SU-DHL-6 (cell line): ENCODE results near the gene NELL2.

ENCODE experiments used
- H2AFZ ChIP-seq: fragments of 200-600 bp; sonication (generic); 2 replicates; pipeline ENCODE4 v1.6.1; 2014; ENCODE audit warnings: low read depth, mild to moderate bottlenecking, moderate library complexity, mixed read lengths, antibody characterized with exemption, low read length; ENCODE audit not compliant: severe bottlenecking
- H3F3A ChIP-seq: fragments of 200-600 bp; shearing (Covaris generic); 2 replicates; pipeline ENCODE4 v1.6.0; 2016; ENCODE audit warnings: antibody characterized with exemption, mild to moderate bottlenecking; ENCODE audit not compliant: insufficient read depth
- H3K27ac ChIP-seq: fragments of 200-600 bp; sonication (generic); 2 replicates; pipeline ENCODE4 v1.5.1; 2016; ENCODE audit warnings: low read depth, mild to moderate bottlenecking, low read length, moderate library complexity, mixed read lengths
- H3K27me3 ChIP-seq: fragments of 200-600 bp; sonication (generic), shearing (Covaris generic); 2 replicates; pipeline ENCODE4 v1.6.0; 2014; ENCODE audit warnings: mild to moderate bottlenecking, low read length
- H3K36me3 ChIP-seq: fragments of 200-600 bp; sonication (generic); 2 replicates; pipeline ENCODE4 v1.6.1; 2014; ENCODE audit warnings: mild to moderate bottlenecking, low read length, mixed read lengths
- H3K4me2 ChIP-seq: fragments of 300-600, 200-600 bp; shearing (Covaris generic), sonication (generic); 2 replicates; pipeline ENCODE4 v1.6.0; 2014; ENCODE audit warnings: low read length, low read depth, mild to moderate bottlenecking; ENCODE audit not compliant: poor library complexity, severe bottlenecking
- H3K4me3 ChIP-seq: fragments of 200-600 bp; sonication (generic); 2 replicates; pipeline ENCODE4 v1.5.1; 2014; ENCODE audit warnings: antibody characterized with exemption, low read length, mild to moderate bottlenecking, mixed read lengths; ENCODE audit not compliant: insufficient read depth, poor library complexity, severe bottlenecking
- H3K79me2 ChIP-seq: fragments of 200-600 bp; sonication (generic); 2 replicates; pipeline ENCODE4 v1.6.1; 2014; ENCODE audit warnings: mild to moderate bottlenecking, low read length, moderate library complexity; ENCODE audit not compliant: insufficient read depth
- H3K9ac ChIP-seq: fragments of 200-600 bp; sonication (generic); 2 replicates; pipeline ENCODE4 v1.7.0; 2014; ENCODE audit warnings: mild to moderate bottlenecking, low read length
- H3K9me2 ChIP-seq: fragments of 200-600 bp; sonication (generic); replicated peaks from 2 replicates; pipeline ENCODE4 v1.6.1; 2014; ENCODE audit warnings: low read length; ENCODE audit not compliant: insufficient read depth
- H3K9me3 ChIP-seq: fragments of 200-600 bp; sonication (generic); 2 replicates; pipeline ENCODE4 v1.6.1; 2014; ENCODE audit warnings: low read length, mixed read lengths; ENCODE audit not compliant: insufficient read depth
- H4K20me1 ChIP-seq: fragments of 200-600 bp; sonication (generic); 2 replicates; pipeline ENCODE4 v1.6.1; 2014; ENCODE audit warnings: low read depth, mild to moderate bottlenecking, antibody characterized with exemption, low read length, moderate library complexity, mixed read lengths
- EZH2phosphoT487 ChIP-seq: fragments of 200-600 bp; sonication (generic), shearing (Covaris generic); conservative IDR thresholded peaks from 2 replicates; pipeline ENCODE4 v1.6.1; 2018; ENCODE audit warnings: mild to moderate bottlenecking, antibody characterized with exemption, low read length, moderate library complexity, mixed read lengths
- TF ChIP-seq, protein P1 (sequence below): fragments of 200-600 bp; sonication (generic); IDR thresholded peaks from one replicate; pipeline ENCODE4 v1.5.1; 2017; ENCODE audit warnings: antibody characterized with exemption, mild to moderate bottlenecking, low read length, moderate library complexity; ENCODE audit not compliant: insufficient read depth, poor library complexity, severe bottlenecking

NELL2 gene

DNA sequence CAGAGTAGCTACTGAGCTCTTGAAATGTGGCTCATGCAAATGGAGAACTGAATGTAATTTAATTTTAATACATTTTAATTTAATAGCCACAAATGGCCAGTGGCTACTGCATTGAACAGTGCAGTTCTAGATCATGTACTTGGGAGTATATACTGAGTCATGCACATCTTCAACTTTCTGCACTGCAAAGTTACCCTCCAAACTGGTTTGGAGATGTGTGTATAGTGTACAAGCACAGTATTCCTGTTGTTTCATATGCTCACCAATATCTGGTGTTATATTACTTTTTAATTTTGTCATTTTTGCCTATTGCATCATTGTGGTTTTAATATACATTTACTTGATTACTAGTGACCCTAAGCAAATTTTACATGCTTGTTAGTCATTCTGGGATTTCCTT lies 372.8 kb downstream of the NELL2 start:
- Histone ChIP-seq H3K27ac (no peak overlapping the region), H3F3A (no peaks in the 10 kb centered on the region), H3K79me2 (no peaks in the 10 kb centered on the region), H3K36me3 (no peaks in the 10 kb centered on the region), H3K4me3 (no peak overlapping the region), H3K9me3 (no peaks in the 10 kb centered on the region), H3K9ac (no peak overlapping the region), H3K4me2 (no peak overlapping the region), H4K20me1 (no peaks in the 10 kb centered on the region), H3K27me3 (no peaks in the 10 kb centered on the region), H2AFZ (no peak overlapping the region), H3K9me2 (no peaks in the 10 kb centered on the region)
- no peak for TF ChIP-seq EZH2phosphoT487
- TF ChIP-seq, protein P1, sequence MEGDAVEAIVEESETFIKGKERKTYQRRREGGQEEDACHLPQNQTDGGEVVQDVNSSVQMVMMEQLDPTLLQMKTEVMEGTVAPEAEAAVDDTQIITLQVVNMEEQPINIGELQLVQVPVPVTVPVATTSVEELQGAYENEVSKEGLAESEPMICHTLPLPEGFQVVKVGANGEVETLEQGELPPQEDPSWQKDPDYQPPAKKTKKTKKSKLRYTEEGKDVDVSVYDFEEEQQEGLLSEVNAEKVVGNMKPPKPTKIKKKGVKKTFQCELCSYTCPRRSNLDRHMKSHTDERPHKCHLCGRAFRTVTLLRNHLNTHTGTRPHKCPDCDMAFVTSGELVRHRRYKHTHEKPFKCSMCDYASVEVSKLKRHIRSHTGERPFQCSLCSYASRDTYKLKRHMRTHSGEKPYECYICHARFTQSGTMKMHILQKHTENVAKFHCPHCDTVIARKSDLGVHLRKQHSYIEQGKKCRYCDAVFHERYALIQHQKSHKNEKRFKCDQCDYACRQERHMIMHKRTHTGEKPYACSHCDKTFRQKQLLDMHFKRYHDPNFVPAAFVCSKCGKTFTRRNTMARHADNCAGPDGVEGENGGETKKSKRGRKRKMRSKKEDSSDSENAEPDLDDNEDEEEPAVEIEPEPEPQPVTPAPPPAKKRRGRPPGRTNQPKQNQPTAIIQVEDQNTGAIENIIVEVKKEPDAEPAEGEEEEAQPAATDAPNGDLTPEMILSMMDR, result no peak

- no peak overlapping the region for H2AFZ ChIP-seq
- H3K79me2 ChIP-seq, result no peaks in the 10 kb centered on the region
- no peak overlapping the region for H3K27ac ChIP-seq
- no peaks in the 10 kb centered on the region for H3F3A ChIP-seq
- no peak overlapping the region for H3K4me2 ChIP-seq
- no peaks in the 10 kb centered on the region for H3K9me2 ChIP-seq
- no peaks in the 10 kb centered on the region for H3K27me3 ChIP-seq
- H3K9me3 ChIP-seq, result no peaks in the 10 kb centered on the region
- no peaks in the 10 kb centered on the region for H3K36me3 ChIP-seq
- no peaks in the 10 kb centered on the region for H4K20me1 ChIP-seq
- TF ChIP-seq EZH2phosphoT487, result no peak
- TF ChIP-seq, protein P1, result no peak
- H3K4me3 ChIP-seq, result no peak overlapping the region
- no peak overlapping the region for H3K9ac ChIP-seq
Measured at GRCh38 chr12:44502681-44503080, 373.4 kb downstream of the NELL2 start.

- H3K36me3 ChIP-seq, result no peaks in the 10 kb centered on the region
- H3F3A ChIP-seq, result no peaks in the 10 kb centered on the region
- H3K9ac ChIP-seq, result no peak overlapping the region
- H3K27me3 ChIP-seq, result no peaks in the 10 kb centered on the region
- H3K79me2 ChIP-seq, result no peaks in the 10 kb centered on the region
- H3K27ac ChIP-seq, result no peak overlapping the region
- no peak overlapping the region for H3K4me3 ChIP-seq
- no peaks in the 10 kb centered on the region for H3K9me3 ChIP-seq
- no peaks in the 10 kb centered on the region for H4K20me1 ChIP-seq
- H2AFZ ChIP-seq, result no peak overlapping the region
- no peaks in the 10 kb centered on the region for H3K9me2 ChIP-seq
- H3K4me2 ChIP-seq, result no peak overlapping the region
- TF ChIP-seq EZH2phosphoT487, result no peak
- TF ChIP-seq, protein P1, result no peak
Measured at GRCh38 chr12:44500423-44500822, 375.7 kb downstream of the NELL2 start.
